Stimulated activated CD8-positive, alpha-beta memory T cell treated with anti-CD3 and anti-CD28 coated beads, Interleukin-7, amount 100 ng/mL, for 24 hours (primary cell): Measurements from ENCODE around the gene HINT3.
"Not testable (repeated sequence)": the region's sequence is repeated elsewhere in the genome, so short reads cannot be mapped to it uniquely, and the experiment has no call there.

Source experiments
- DNase-seq: peaks from one replicate; pipeline ENCODE4 v3.0.0-alpha.2; 2020; ENCODE audit warnings: low read depth

Gene HINT3

GRCh38 chr6:125962900-125963497, 6.4 kb downstream of the HINT3 start:
- DNase-seq, result no peak

DNA sequence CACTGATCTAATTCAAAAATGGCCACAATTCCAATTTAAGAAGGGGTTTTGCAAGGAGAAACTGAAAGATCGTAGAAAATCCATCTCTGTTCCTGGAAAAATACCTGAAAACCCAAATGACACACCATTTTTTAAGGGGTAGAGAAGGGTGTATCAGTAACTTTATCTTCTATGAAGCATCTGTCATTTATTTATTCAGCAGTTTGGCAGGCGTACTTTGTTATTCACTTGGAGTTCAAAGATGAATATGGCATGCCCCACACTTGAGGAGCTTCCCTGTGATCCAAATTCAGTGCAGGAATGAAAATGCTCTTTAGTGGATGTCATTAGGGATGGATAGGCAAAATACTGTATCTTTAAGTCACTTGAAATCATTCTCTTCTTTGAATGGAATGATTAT, 7.2 kb downstream of the HINT3 start:
- DNase-seq, result no peak

GRCh38 chr6:125966569-125966968, 10.0 kb downstream of the HINT3 start:
- DNase-seq, result no peak

DNA sequence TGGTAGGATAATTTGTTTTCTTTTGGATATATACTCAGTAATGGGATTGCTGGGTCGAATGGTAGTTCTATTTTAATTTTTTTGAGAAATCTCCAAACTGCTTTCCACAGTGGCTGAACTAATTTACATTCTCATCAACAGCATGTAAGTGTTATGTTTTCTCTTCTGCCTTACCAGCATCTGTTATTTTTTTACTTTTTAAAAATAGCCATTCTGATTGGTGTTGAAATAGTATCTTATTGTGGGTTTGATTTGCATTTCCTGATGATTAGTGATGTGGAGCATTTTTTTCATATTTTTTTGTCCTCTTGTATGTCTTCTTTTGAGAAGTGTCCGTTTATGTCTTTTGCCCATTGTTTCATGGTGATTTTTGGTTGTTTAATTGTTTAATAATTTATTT, 11.9 kb downstream of the HINT3 start:
- DNase-seq, result no peak

DNA sequence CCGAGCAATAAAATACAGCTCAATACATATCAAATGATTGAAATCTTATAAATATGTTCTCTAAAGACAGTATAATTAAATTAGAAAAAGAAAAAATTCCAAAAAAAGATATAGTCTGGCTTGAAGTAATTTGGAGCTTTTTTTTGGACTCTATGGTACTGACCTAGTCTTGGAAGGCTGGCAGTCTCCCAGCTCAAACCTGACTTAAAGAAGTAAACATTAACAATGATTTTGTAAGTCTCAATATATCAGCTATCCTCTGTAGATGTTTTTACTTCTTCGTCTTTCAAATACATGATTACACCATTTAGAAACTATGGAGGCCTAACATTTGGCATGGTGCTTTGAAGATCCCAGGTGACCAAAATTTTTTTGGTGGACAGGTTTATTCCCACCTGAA, 14.2 kb downstream of the HINT3 start:
- no peak for DNase-seq

DNA sequence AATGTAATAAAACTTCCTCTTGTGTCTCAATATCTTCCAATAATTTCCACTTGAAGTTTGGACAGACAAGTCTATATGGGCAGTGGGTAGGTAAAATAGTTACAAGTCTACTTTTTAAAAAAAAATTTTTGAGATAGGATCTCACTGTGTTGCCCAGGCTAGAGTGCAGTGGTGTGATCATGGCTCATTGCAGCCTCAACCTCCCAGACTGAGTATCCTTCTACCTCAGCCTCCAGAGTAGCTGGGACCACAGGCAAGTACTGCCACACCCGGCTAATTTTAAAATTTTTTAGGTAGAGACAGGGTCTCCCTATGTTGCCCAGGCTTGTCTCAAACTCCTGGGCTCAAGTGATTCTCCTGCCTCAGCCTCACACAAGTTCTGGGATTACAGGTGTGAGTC, 15.9 kb downstream of the HINT3 start:
- DNase-seq, result not testable (repeated sequence)

DNA sequence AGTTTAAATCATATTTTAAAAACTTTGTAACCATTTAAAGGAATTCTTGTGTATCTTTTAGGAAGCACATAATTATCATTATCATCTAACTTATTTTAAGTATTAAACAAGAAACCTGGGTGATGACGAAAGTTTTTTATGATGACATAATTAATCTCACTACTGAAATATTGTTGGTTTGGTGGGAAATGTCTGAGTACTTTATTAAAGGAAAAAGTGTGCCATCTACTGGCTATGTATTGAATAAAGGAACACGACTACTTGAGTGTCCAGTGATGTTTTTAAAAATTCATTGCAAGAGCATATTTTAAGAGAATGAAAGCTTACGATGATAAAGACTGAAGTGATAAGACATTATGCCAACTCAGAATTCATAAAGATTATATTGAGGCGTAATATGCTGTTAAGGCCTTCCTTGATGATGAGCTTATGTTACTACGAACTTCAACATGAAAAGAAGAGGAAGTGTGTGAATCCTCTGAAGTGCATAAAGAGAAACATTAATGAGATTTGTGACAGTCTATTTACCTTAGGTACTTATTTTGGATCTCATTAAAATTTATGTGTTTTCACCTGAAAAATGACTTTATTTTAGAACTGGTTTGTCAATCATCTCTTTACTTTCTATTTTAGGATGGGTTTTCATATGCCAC, 17.8 kb downstream of the HINT3 start:
- DNase-seq, result no peak

DNA sequence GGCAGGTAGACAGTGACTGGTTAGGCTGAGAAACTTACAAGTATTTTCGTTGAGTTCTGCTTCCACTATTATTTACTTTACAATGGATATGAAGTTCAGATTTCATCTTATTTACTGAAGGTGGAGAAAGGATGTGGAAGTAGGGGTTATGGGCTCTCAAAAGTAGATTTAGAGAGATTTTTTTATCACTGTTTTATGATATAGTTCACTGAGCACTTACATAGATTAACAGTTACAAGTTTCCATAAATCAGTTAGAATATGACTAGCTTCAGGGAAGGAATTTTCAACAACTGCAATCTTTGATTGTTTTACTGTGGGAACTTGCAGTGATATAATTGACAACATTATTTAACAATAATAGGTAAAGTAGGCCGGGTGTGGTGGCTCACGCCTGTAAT, 22.5 kb downstream of the HINT3 start:
- DNase-seq, result no peak

DNA sequence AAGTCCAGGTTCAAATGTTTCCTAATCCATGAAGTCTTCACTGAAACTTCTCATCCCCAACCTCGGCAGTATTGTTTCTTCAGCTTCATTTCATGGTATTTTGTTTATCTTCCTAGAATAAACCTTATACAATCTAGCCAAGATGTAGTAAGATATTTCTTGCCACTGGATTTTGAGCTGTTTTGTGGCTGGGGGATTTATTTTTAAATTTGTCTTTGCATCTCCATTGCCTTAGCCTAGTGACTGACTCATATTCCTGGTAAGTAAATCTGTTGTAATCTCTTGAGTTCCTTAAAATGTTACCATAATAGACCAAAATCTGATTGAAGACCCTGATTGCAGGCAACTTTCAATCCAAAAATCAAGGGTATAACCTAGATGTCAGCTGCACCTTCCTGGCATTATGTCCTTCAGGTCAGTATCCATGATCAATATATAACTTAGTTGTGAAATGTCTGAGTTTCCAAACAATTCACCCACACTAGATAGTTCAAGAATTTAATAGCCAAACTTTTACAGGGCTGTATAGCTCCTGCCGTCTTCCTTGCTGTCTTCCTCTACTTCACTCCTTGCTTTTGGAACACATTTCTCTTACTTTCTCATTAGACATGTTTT, 25.1 kb downstream of the HINT3 start:
- no peak for DNase-seq

GRCh38 chr6:125983246-125983945, 26.8 kb downstream of the HINT3 start:
- DNase-seq, result no peak

- DNase-seq, result no peak
Measured at GRCh38 chr6:125984311-125984710, 27.7 kb downstream of the HINT3 start.

DNA sequence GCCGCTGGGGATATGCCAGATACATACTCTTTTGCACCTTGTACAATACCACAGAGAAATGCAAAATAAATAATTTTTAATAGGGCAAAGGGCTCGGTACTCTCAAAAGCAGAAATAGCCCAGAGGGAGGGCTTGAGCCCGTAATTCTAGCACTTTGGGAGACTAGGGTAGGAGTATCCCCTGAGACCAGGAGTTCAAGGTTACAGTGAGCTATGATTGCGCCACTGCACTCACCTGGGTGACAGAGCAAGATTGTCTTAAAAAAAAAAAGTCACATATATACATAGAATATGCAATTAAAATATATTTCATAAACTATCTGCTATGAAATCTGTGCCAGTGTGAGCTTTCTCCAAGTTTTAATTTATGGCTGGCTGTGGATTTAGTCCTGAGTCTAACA, 29.0 kb downstream of the HINT3 start:
- no peak for DNase-seq

DNA sequence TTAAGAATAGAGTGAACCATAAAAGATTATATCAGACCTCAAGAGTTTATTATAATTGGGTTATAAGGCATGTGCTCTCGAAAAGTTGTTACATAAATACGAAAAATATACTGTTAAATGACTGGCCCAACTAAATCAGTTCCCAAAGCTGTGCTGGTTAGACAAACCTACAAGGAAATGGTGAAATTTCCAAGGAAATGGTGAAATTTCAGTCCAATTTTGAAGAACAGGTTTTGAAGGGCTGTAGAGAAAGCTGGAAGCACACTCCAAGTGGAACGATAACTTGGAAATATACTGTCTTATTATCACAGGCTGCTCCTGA, 29.4 kb downstream of the HINT3 start:
- DNase-seq, result no peak

- peak; percentile 66 for DNase-seq
Measured at GRCh38 chr6:125986301-125987025, 29.9 kb downstream of the HINT3 start, which contains the start of gene TRMT11. Gene TRMT11, plus strand, starts transcription at chr6:125986540. Its CDS starts 11 bp downstream, at chr6:125986551.

DNA sequence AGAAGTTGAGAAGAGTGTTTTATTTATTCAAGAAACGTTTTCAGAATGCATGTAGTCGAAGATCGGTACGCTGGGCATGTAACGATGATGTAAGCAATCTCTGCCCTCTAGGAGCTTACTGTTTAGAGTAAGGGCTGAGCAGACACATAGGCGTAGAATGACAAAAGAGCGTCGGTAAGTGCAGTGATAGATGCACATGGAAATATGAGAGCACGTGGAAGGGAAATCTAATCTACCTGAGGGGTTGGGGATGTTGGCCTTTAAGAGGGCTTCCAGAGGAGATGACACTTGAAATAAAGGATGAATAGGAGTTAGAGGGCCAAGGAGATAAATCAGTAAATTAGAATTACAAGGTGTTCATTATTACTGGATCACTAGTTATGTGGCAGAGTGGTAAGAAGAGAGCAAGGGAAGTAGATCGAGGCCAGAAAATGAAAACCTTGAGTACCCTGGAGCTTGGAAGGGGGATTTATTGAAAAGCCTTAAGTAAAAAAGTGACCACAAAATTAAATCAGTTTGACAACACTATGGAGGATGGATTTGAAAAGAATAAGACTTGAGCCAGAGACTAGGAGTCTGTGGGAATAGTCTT, 30.6 kb downstream of the HINT3 start:
- DNase-seq, result no peak

DNA sequence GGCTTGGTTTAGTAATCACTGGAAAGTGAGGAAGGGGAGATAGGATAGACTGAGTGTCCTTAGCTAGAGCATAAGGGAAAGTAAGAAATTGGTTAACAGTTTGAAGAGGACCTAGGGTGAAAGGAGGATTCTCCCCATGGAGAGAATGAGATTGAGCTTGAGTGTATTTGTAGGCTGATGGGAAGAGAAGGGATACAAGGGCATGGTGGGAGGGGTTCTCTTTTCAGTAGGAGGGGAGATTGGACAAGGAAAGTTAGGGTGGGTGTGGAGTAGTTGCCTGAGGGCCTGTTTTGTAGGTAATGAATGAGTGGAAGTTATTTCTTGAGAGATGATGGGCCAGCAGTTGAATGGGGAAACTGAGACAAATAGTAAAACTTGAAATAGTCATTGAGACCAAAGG, 31.7 kb downstream of the HINT3 start:
- no peak for DNase-seq

DNA sequence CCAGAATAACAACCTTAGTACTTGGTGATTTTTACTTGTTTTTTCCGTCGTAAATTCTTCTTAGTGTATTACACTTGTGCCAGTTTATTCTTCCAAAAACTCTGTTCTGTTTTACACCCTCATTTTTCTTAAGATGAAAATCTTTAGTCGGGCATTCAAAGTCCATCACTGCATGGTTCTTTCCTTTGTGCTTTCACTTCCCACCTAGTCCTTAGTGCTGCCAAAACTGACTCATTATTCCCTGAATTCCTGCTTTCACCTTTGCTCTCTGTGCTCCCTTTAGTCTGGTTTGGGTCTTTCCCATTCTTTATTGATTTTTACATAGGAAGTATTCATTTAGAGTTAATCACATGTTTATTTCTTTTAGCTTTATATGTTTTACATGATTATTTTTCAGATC, 33.1 kb downstream of the HINT3 start:
- no peak for DNase-seq

- DNase-seq, result no peak
Measured at GRCh38 chr6:125991653-125992052, 35.1 kb downstream of the HINT3 start.

GRCh38 chr6:125994670-125995488, 38.3 kb downstream of the HINT3 start:
- no peak for DNase-seq

DNA sequence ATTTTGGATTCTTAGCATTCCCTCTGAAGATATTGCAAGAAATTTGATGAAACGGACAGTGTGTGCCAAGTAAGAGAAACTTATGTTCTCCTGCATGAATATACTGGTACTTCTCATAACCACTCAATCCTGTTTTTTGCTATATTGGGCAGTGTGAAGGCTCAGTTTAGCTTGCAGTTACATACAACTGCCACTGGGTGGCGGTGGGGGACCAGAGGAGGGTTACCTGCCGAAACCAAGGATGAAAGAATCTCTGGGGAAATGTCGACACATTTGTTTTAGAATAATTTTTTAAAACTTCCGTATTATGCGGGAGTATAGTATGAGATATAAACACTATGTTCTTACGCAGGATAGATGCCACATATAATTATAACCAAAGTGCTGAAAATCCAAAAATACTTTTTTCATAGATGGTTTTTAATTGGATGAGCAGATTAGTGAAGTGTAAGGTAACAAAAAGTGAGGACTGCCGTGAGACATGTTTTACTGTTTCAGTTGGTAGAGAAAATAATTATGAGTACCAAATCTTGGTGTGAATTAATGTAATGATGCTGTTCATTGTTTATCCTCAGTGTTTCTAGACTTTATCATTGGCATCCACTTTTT, 39.5 kb downstream of the HINT3 start:
- DNase-seq, result peak; percentile 21
